Heart right ventricle (tissue), 16 donors: Measurements from ENCODE around the gene ZHX3. TPM values are rescaled to one million over a fixed set of nuclear protein-coding genes. Genes with fewer than 3 reads are reported as not detected.
A peak's percentile ranks its signal among the peaks of the same experiment; 100 is the strongest.

Source experiments
- ATAC-seq, 8 donors: fragments of 200-7000 bp; cut with Tn5 transposase; one replicate each; pipeline ENCODE4 v1.9.1; 2020; ENCODE audit warnings: mild to moderate bottlenecking in 8 of 8, moderate library complexity in 8 of 8, moderate number of reproducible peaks in 1 of 8
- DNase-seq, 2 donors: peaks; one replicate each; pipeline ENCODE4 v3.0.0-alpha.2; 2020
- H3K27ac ChIP-seq, 10 donors: fragments of 200-600 bp; sonication (generic) in 2 of 10; one replicate each; pipeline versions ENCODE4 v1.5.0 to v1.8.0; 2020 to 2022; ENCODE audit warnings: mild to moderate bottlenecking in 3 of 10
- H3K27me3 ChIP-seq, 7 donors: fragments of 200-600 bp; one replicate each; pipeline ENCODE4 v1.8.0; 2021 to 2022; ENCODE audit warnings: mild to moderate bottlenecking in 2 of 7
- H3K36me3 ChIP-seq, 9 donors: fragments of 200-600 bp; sonication (generic) in 1 of 9; one replicate each; pipeline versions ENCODE4 v1.5.0 to v1.8.0; 2020 to 2022; ENCODE audit warnings: mild to moderate bottlenecking in 2 of 9
- H3K4me1 ChIP-seq, 9 donors: fragments of 200-600 bp; sonication (generic) in 1 of 9; one replicate each; pipeline versions ENCODE4 v1.5.0 to v1.8.0; 2020 to 2022; ENCODE audit warnings: mild to moderate bottlenecking in 4 of 9
- H3K4me3 ChIP-seq, 10 donors: fragments of 200-600 bp; sonication (generic) in 2 of 10; one replicate each; pipeline versions ENCODE4 v1.5.0 to v1.8.0; 2020 to 2022; ENCODE audit warnings: mild to moderate bottlenecking in 7 of 10, moderate library complexity in 2 of 10
- H3K9me3 ChIP-seq, 11 donors: fragments of 200-600 bp in 10 of 11; sonication (generic) in 2 of 11; one replicate each; pipeline versions ENCODE4 v1.5.0 to v1.8.0; 2013 to 2022; ENCODE audit warnings: mild to moderate bottlenecking in 2 of 11, control low read depth in 1 of 11, moderate library complexity in 1 of 11
- WGBS, 2 donors: extraction: QIAGEN DNeasy Blood & Tissue Kit; methylation state at CpG; one replicate each; pipeline ENCODE4 v1.1.7; 2013; ENCODE audit warnings: inconsistent platforms in 1 of 2; 5-methylcytosine and 5-hydroxymethylcytosine counted together
- intact Hi-C, 10 donors: fragments of 100-400 bp; cut with DNase I; formaldehyde crosslinking; loops; one replicate each; pipeline versions ENCODE4 v1.11.1 to v1.14.2; 2022
- polyA plus RNA-seq, 2 donors: library from polyadenylated mRNA; stranded (reverse); fragments of 200-250 nt; gene quantifications; one replicate each; pipeline ENCODE4 v1.2.3, GENCODE V29; 2013
- total RNA-seq, 10 donors: library from RNA; stranded (reverse); fragmentation: NEBNext Ultra II Directional in 3 of 10; extraction: Animal tissue kit (Norgen Biotek cat#: 25700) in 3 of 10; gene quantifications; one replicate each; pipeline versions ENCODE4 v1.2.1 to v1.2.4, GENCODE V29; 2021 to 2023
- TF ChIP-seq, protein P1 (sequence below), 9 donors: fragments of 200-600 bp; sonication (generic) in 2 of 9; IDR thresholded peaks; one replicate each; pipeline versions ENCODE4 v1.5.0 to v1.8.0; 2021 to 2022; ENCODE audit warnings: antibody characterized with exemption in 9 of 9, mild to moderate bottlenecking in 5 of 9, moderate library complexity in 1 of 9
- donor health status: Arrhythmogenic right ventricular cardiomyopathy.
- donor health status: ischemic (EF 13 %, LVEDD 7.1; RV severe dilation, severe dysfunction).
- donor health status: healthy with polysubstance abuse.
- donor health status: DM: no; HTN: yes; CAD: no.
- donor health status: DM: no; HTN: no; CAD: no.
- donor health status: ischemic (EF 25% LVEDD 6.9; RV normal size, moderate dysfunction).
- donor health status: ischemic (EF 25% LVEDD 5.7; RV mildly dilated, moderate dysfunction).
- donor health status: healthy.
- donor health status: DM: yes; HTN: yes; CAD: no.
- donor health status: Ischemic cardiomyopathy.
- donor health status: ischemic (EF 35%, LVEDD 5.7; RV mildly dilated, moderate dysfunction).
- donor health status: nonischemic (EF 11% LVEDD 7.7; RV severe dilation, severe dysfunction).
- donor health status: DM: yes; HTN: yes; CAD: no.
- donor health status: PGD.
- donor health status: ischemic (EF 29% LVEDD 5.4; RV normal size, mild dysfunction).
- donor health status: nonischemic (EF 23%, LVEDD 6.1; RV moderate dilation, normal function).

Gene ZHX3
- total and polyA plus RNA-seq, 12 donors: 6.5 to 51.8 (median 30.4) TPM

DNA sequence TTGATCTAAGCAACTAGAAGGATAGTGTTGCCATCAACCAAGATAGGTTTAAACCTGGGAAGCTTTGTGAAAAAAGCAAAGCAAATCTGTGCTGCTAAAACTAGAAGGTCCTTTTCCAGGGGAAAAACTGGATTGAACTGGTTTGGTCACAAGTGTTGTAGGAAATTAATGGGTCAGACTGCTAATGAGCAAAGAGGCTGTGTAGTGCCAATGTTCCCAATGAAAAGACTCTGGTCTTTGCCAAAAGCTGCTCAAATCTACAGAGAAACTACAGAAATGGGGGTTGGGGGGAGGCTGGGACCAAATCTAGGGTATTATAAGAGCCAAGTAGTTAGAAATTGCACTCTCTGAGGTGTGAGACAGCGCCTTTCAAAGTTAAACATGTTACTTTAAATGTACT, 95.2 kb downstream of the ZHX3 start:
- intact Hi-C loops: no loop called here
- ATAC-seq (peak in 2 of 8 donors; percentile 17 to 41), DNase-seq (no peak)
- TF ChIP-seq, protein P1, sequence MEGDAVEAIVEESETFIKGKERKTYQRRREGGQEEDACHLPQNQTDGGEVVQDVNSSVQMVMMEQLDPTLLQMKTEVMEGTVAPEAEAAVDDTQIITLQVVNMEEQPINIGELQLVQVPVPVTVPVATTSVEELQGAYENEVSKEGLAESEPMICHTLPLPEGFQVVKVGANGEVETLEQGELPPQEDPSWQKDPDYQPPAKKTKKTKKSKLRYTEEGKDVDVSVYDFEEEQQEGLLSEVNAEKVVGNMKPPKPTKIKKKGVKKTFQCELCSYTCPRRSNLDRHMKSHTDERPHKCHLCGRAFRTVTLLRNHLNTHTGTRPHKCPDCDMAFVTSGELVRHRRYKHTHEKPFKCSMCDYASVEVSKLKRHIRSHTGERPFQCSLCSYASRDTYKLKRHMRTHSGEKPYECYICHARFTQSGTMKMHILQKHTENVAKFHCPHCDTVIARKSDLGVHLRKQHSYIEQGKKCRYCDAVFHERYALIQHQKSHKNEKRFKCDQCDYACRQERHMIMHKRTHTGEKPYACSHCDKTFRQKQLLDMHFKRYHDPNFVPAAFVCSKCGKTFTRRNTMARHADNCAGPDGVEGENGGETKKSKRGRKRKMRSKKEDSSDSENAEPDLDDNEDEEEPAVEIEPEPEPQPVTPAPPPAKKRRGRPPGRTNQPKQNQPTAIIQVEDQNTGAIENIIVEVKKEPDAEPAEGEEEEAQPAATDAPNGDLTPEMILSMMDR (IDR thresholded peaks at IDR 0.05): no peak
- WGBS, 2 donors: 96 to 97% methylated on average over 1 of the region's 1 CpG
- Histone ChIP-seq H3K4me1 (peaks cover 2 to 39% (median 14%) of the 10 kb centered on the region in 9 donors), H3K4me3 (no peak overlapping the region), H3K36me3 (no peaks in the 10 kb centered on the region), H3K9me3 (no peaks in the 10 kb centered on the region), H3K27me3 (no peaks in the 10 kb centered on the region), H3K27ac (peak overlapping the region in 8 of 10 donors; percentile 12 to 57 (median 27))

DNA sequence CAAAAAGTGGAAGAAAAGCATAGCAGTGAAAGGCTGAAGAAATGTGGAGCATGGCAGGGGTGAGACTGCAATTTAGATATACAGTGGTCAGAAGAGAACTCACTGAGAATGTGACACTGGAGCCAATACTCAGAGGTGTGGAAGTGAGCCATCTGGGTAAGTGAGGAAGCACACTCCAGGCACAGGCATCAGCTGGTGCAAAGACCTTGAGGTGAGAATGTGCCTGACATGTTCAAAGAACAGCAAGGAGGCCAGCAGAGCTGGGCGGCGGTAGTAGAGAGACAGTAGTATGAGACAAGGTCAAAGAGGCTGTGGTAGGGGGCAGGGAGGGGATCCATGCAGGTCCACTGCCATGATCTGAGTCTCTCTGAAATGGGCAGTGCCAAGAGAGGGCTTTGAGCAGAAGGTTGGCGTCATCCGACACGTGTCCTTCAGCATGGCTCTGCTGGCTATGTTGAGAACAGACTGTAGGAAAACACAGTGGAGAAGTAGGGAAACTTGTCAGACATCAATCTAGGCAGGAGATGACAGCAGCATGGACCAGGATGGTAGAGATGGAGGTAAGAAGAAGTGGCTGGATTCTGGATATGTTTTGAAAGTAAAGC, 95.8 kb downstream of the ZHX3 start:
- ATAC-seq (peak in 3 of 8 donors; percentile 16 to 27 (median 19)), DNase-seq (no peak)
- Histone ChIP-seq H3K27ac (peak overlapping the region in 6 of 10 donors; percentile 13 to 57 (median 32)), H3K27me3 (no peaks in the 10 kb centered on the region), H3K36me3 (no peaks in the 10 kb centered on the region), H3K4me3 (no peak overlapping the region), H3K4me1 (peaks cover 2 to 39% (median 14%) of the 10 kb centered on the region in 9 donors), H3K9me3 (no peaks in the 10 kb centered on the region)
- TF ChIP-seq, protein P1 (IDR thresholded peaks at IDR 0.05): no peak
- intact Hi-C loops: no loop called here
- 93 to 96% methylated on average over 5 of the region's 5 CpGs for WGBS, 2 donors

DNA sequence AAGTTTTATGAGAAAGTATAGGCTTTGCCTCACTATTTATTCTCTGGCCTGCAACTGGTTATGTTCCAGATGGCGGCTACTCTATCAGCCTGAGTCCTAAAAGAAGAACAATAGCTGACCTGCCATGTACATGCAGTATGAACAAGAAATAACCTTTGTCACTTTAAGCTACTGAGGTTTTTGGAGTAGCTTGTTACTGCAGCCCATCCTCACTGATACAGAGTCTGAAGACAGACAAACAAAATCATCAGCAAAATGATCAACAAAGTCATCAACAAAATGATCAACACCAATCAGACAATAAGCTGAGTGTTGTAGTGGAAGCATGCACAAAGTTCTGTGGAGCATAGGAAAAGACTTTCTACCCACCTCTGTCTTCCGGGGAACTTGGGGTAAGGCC, 97.7 kb downstream of the ZHX3 start:
- no peak for DNase-seq
- no peak overlapping the region for H3K4me3 ChIP-seq
- no peaks in the 10 kb centered on the region for H3K9me3 ChIP-seq
- TF ChIP-seq, protein P1 (IDR thresholded peaks at IDR 0.05): no peak
- WGBS, 2 donors: 98 to 100% methylated on average over 2 of the region's 2 CpGs
- no peaks in the 10 kb centered on the region for H3K36me3 ChIP-seq
- H3K27ac ChIP-seq: no peak overlapping the region
- no peak for ATAC-seq
- peaks cover 2 to 39% (median 14%) of the 10 kb centered on the region in 9 donors for H3K4me1 ChIP-seq
- H3K27me3 ChIP-seq: no peaks in the 10 kb centered on the region
- intact Hi-C loops: no loop called here

DNA sequence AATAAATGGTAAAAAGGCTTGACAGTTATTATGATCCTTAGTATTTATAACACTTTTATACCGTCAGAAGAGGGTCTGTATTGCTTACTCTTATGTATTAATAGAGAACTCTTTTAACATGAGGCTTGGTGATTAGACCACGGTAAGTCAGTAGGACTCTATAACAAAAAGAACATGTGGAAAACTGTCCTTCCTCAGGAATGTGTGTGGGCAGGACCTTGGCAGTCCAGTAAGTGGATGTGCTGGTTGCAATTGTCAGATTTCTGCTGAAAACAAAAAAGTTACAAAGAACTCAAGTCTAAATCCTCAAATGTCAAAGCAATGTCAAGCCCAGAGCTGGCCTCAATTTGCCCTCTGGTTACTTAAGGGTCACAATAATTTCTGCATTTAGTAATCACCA, 99.1 kb downstream of the ZHX3 start:
- no peaks in the 10 kb centered on the region for H3K9me3 ChIP-seq
- H3K36me3 ChIP-seq: no peaks in the 10 kb centered on the region
- WGBS, 2 donors: 68% methylated on average over 2 of the region's 2 CpGs
- DNase-seq (no peak), ATAC-seq (peak in 4 of 8 donors; percentile 30 to 53 (median 42))
- H3K4me1 ChIP-seq: peaks cover 2 to 45% (median 15%) of the 10 kb centered on the region in 9 donors
- TF ChIP-seq, protein P1 (IDR thresholded peaks at IDR 0.05): no peak
- H3K4me3 ChIP-seq: no peak overlapping the region
- peak overlapping the region in 1 of 10 donors; percentile 7 for H3K27ac ChIP-seq
- no peaks in the 10 kb centered on the region for H3K27me3 ChIP-seq
- intact Hi-C loops: no loop called here
